Mucosa of rectum (tissue), 2 donors: ENCODE results near the gene NRG4.
A peak's percentile ranks its signal among the peaks of the same experiment; 100 is the strongest.
"Not testable (repeated sequence)": the region's sequence is repeated elsewhere in the genome, so short reads cannot be mapped to it uniquely, and the experiment has no call there.

ENCODE experiments used
- H3K27ac ChIP-seq, 2 donors: one replicate each; pipeline ENCODE4 v1.7.0; 2013; ENCODE audit warnings: inconsistent platforms in 2 of 2, low read depth in 2 of 2, low read length in 2 of 2
- H3K27me3 ChIP-seq, 2 donors: one replicate each; pipeline ENCODE4 v1.7.0; 2013; ENCODE audit warnings: low read length in 2 of 2; ENCODE audit not compliant: control insufficient read depth in 2 of 2, insufficient read depth in 2 of 2
- H3K36me3 ChIP-seq, 2 donors: one replicate each; pipeline ENCODE4 v1.7.0; 2013; ENCODE audit warnings: low read length in 2 of 2; ENCODE audit not compliant: control insufficient read depth in 2 of 2, insufficient read depth in 2 of 2
- H3K4me1 ChIP-seq, 2 donors: one replicate each; pipeline ENCODE4 v1.7.0; 2013; ENCODE audit warnings: low read length in 2 of 2, mild to moderate bottlenecking in 1 of 2; ENCODE audit not compliant: control insufficient read depth in 2 of 2, insufficient read depth in 2 of 2
- H3K4me3 ChIP-seq, 2 donors: one replicate each; pipeline ENCODE4 v1.7.0; 2013; ENCODE audit warnings: low read length in 2 of 2
- H3K9ac ChIP-seq, 2 donors: one replicate each; pipeline ENCODE4 v1.7.0; 2013; ENCODE audit warnings: low read length in 2 of 2, low read depth in 1 of 2, mild to moderate bottlenecking in 1 of 2
- H3K9me3 ChIP-seq, 2 donors: one replicate each; pipeline ENCODE4 v1.7.0; 2013; ENCODE audit warnings: low read length in 2 of 2; ENCODE audit not compliant: control insufficient read depth in 2 of 2
- donor health status: healthy.
- donor health status: Normal muscosa, but diverticular disease.

The NRG4 gene

GRCh38 chr15:75910355-75910754 is 101.9 kb downstream of the NRG4 start:
- H3K9ac ChIP-seq, H3K4me3 ChIP-seq, H3K27ac ChIP-seq, H3K27me3 ChIP-seq, H3K4me1 ChIP-seq, H3K9me3 ChIP-seq: not testable (repeated sequence)
- peaks cover 18% of the 10 kb centered on the region in 2 donors for H3K36me3 ChIP-seq

- Histone ChIP-seq H3K9ac (no peak overlapping the region), H3K9me3 (no peaks in the 10 kb centered on the region), H3K27ac (no peak overlapping the region), H3K27me3 (no peaks in the 10 kb centered on the region), H3K4me1 (peaks cover 7 to 14% of the 10 kb centered on the region in 2 donors), H3K36me3 (peaks cover 3 to 6% of the 10 kb centered on the region in 2 donors), H3K4me3 (no peak overlapping the region)
Measured at GRCh38 chr15:75905231-75905630, 107.0 kb downstream of the NRG4 start.

DNA sequence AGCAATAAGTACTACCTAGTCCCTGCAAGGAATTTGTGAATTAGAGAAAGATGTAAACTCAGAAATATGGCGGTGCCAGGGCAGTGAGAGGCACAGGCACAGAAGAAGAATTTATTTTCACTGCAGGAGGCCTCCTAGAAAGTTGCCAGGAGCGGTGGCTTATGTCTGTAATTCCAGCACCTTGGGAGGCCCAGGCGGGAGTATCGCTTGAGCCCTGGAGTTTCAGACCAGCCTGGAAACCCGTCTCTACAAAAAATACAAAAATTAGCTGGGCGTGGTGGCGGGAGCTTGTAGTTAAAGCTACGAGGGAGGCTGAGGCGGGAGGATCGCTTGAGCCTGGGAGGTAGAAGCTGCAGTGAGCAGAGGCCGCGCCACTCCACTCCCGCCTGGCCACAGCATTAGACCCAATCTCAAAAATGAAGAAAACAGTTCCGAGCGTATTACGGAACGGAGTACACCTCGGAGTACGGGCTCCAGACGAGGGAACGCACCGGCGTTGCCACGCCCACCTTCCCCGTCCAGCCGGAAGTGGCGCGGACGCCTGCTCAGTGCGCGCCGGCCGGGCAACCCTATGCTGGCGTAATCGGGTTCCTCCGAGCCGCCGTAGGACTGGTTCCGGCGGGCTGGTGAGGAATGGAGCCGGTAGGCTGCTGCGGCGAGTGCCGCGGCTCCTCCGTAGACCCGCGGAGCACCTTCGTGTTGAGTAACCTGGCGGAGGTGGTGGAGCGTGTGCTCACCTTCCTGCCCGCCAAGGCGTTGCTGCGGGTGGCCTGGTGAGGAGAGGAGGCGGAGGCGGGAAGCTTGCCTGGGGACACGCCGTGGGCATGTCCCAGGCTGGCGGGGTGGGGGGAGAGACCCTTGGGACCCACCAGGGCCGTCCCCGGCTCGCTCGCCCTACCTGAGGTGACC is 108.6 kb downstream of the NRG4 start, which contains the start of gene FBXO22:
FBXO22 (plus strand) TSS at position 548 of the 909 bp plus-strand sequence; CDS start at position 634, 86 bp downstream.
- Histone ChIP-seq H3K4me3 (peak within 1 kb of the TSS; percentile 86 to 93), H3K36me3 (peaks cover 0 to 6% of the 10 kb centered on the region in 2 donors), H3K9me3 (no peaks in the 10 kb centered on the region), H3K27ac (peak within 1 kb of the TSS; percentile 84 to 85), H3K9ac (peak within 1 kb of the TSS; percentile 76 to 92), H3K4me1 (peaks cover 7 to 14% of the 10 kb centered on the region in 2 donors), H3K27me3 (no peaks in the 10 kb centered on the region)

- Histone ChIP-seq H3K9me3 (no peaks in the 10 kb centered on the region), H3K27ac (no peak overlapping the region), H3K9ac (no peak overlapping the region), H3K36me3 (peaks cover 0 to 11% of the 10 kb centered on the region in 2 donors), H3K4me1 (peaks cover 7 to 14% of the 10 kb centered on the region in 2 donors), H3K27me3 (no peaks in the 10 kb centered on the region), H3K4me3 (no peak overlapping the region)
Measured at GRCh38 chr15:75902129-75902557, 110.1 kb downstream of the NRG4 start.

DNA sequence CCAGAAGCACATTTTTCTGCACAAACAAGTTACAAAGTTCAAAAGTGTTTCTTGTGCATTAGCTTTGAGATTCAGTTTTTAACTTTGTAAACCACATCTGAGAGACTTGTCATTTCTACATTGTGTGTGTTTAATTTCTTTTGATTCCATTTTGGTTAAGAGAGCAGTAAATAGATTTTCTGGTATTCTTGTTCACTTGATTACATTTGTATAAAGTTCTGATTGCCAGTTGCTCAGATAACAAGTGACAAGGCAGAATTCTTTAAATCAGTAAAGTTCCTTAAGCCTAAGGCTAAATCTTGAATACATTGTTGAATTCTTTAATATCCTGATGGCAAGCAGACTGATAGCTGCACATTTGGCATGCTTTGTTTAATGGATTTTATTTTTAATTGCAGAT is 111.6 kb downstream of the NRG4 start:
- Histone ChIP-seq H3K27ac (no peak overlapping the region), H3K36me3 (peaks cover 0 to 9% of the 10 kb centered on the region in 2 donors), H3K4me1 (peaks cover 7 to 13% of the 10 kb centered on the region in 2 donors), H3K27me3 (no peaks in the 10 kb centered on the region), H3K9me3 (no peaks in the 10 kb centered on the region), H3K4me3 (no peak overlapping the region), H3K9ac (no peak overlapping the region)

DNA sequence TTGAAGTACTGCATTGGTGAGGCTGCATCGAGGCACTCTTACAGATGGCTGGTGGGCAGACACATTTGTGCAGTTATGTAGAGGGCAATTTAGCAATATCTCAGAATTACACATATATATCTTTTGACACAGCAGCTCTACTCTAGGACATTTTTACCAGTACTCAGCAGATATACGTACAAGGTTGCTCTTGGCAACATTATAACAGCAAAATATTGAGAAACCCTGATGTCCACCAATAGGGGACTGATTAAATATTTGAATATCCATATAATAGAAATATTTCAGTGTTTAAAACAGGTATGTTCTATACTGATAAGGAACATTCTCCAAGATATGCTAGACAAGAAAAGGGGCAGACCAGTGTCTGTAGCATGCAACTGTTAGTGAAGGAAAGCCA is 116.5 kb downstream of the NRG4 start:
- Histone ChIP-seq H3K9me3 (no peaks in the 10 kb centered on the region), H3K9ac (no peak overlapping the region), H3K4me3 (no peak overlapping the region), H3K27me3 (no peaks in the 10 kb centered on the region), H3K27ac (no peak overlapping the region), H3K4me1 (no peaks in the 10 kb centered on the region), H3K36me3 (peaks cover 0 to 5% of the 10 kb centered on the region in 2 donors)

GRCh38 chr15:75891895-75892294 is 120.3 kb downstream of the NRG4 start:
- no peaks in the 10 kb centered on the region for H3K27me3 ChIP-seq
- H3K9ac ChIP-seq = no peak overlapping the region
- no peaks in the 10 kb centered on the region for H3K4me1 ChIP-seq
- peaks cover 0 to 3% of the 10 kb centered on the region in 2 donors for H3K36me3 ChIP-seq
- H3K27ac ChIP-seq = no peak overlapping the region
- H3K4me3 ChIP-seq = no peak overlapping the region
- H3K9me3 ChIP-seq = no peaks in the 10 kb centered on the region
